K562 (cell line): ENCODE results near the gene CTIF. TPM values are rescaled to one million over a fixed set of nuclear protein-coding genes. Genes with fewer than 3 reads are reported as not detected.

ENCODE experiments used
- ATAC-seq: fragments of 200-7000 bp; cut with Tn5 transposase; 3 replicates; pipeline ENCODE4 v1.9.1; 2020; ENCODE audit warnings: moderate library complexity
- BruUV-seq: library from RNA; stranded (reverse); fragments of 400-500 nt; replicated peaks from 2 replicates; lab custom pipeline; 2021; lab: Mats Ljungman, UMichigan
- CTCF ChIA-PET: fragments of 300-600 bp; formaldehyde crosslinking; extraction: SDS; loops from one replicate; lab custom pipeline; 2021; ENCODE audit warnings: low intra/inter-chr PET ratio; lab: Yijun Ruan, JAX
- POLR2A ChIA-PET: fragments of 300-600, 350-650 bp; sonication (Branson Sonifier 250); formaldehyde crosslinking; extraction: SDS; loops from one replicate; lab custom pipeline; 2021; ENCODE audit warnings: antibody characterized with exemption, inconsistent platforms; lab: Yijun Ruan, JAX
- DNase-seq, 4 experiments: peaks; one replicate each; pipeline versions ENCODE4 v3.0.0 to v3.0.0-alpha.2; 2011 to 2018; ENCODE audit warnings: low spot score in 3 of 4, mixed read lengths in 3 of 4; ENCODE audit errors: extremely low read depth in 1 of 4
- FAIRE-seq: peaks from 2 replicates; lab custom pipeline; 2011; peaks lifted over from hg19 to GRCh38; lab: Jason Lieb, UNC
- H2AFZ ChIP-seq: 2 replicates; pipeline ENCODE4 v1.6.0; 2011; ENCODE audit warnings: low read depth, low read length, control low read depth, inconsistent platforms
- H3K27ac ChIP-seq: fragments of 200-600 bp; 3 replicates; pipeline ENCODE4 v1.8.0; 2011; ENCODE audit warnings: low read depth, mild to moderate bottlenecking, control low read depth, inconsistent platforms, low read length, moderate library complexity, mixed read lengths; ENCODE audit errors: extremely low read depth
- H3K27me3 ChIP-seq, 2 experiments: fragments of 300-600 bp in 1 of 2; 2 replicates in 1 of 2; 3 replicates in 1 of 2; pipeline versions ENCODE4 v1.6.0 to v1.8.0; 2011; ENCODE audit warnings: inconsistent platforms in 2 of 2, low read length in 2 of 2, mild to moderate bottlenecking in 1 of 2, mixed read lengths in 1 of 2, moderate library complexity in 1 of 2; ENCODE audit not compliant: control insufficient read depth in 2 of 2, insufficient read depth in 2 of 2
- H3K36me3 ChIP-seq: fragments of 300-600 bp; 3 replicates; pipeline ENCODE4 v1.8.0; 2011; ENCODE audit warnings: mild to moderate bottlenecking, low read length, inconsistent platforms; ENCODE audit not compliant: control insufficient read depth, insufficient read depth
- H3K4me1 ChIP-seq, 2 experiments: fragments of 200-600 bp in 1 of 2; replicated peaks in 1 of 2; 2 replicates in 1 of 2; 3 replicates in 1 of 2; pipeline versions ENCODE4 v1.5.1 to v1.8.0; 2011; ENCODE audit warnings: inconsistent platforms in 2 of 2, low read length in 2 of 2, mild to moderate bottlenecking in 1 of 2, mixed read lengths in 1 of 2, moderate library complexity in 1 of 2; ENCODE audit not compliant: control insufficient read depth in 2 of 2, insufficient read depth in 2 of 2
- H3K4me2 ChIP-seq: 2 replicates; pipeline ENCODE4 v1.6.1; 2011; ENCODE audit warnings: low read length, control low read depth, inconsistent platforms, mixed read lengths; ENCODE audit not compliant: insufficient read depth
- H3K4me3 ChIP-seq: fragments of 200-600 bp; sonication (generic), shearing (Covaris generic); 2 replicates; pipeline ENCODE4 v1.5.1; 2016; ENCODE audit warnings: control low read depth, inconsistent platforms
- H3K79me2 ChIP-seq: fragments of 200-600 bp; 3 replicates; pipeline ENCODE4 v1.8.0; 2011; ENCODE audit warnings: low read length, inconsistent platforms; ENCODE audit not compliant: control insufficient read depth, insufficient read depth
- H3K9ac ChIP-seq, 2 experiments: 2 replicates each; pipeline versions ENCODE4 v1.6.0 to v1.6.1; 2011; ENCODE audit warnings: low read depth in 2 of 2, low read length in 2 of 2, control low read depth in 1 of 2, inconsistent platforms in 1 of 2, mild to moderate bottlenecking in 1 of 2, mixed read lengths in 1 of 2; ENCODE audit not compliant: insufficient read depth in 1 of 2
- H3K9me1 ChIP-seq: one replicate; pipeline ENCODE4 v1.6.0; 2011; ENCODE audit warnings: inconsistent platforms, mild to moderate bottlenecking, low read length, moderate library complexity; ENCODE audit not compliant: control insufficient read depth, insufficient read depth
- H3K9me3 ChIP-seq: replicated peaks from 2 replicates; pipeline ENCODE4 v1.5.1; 2011; ENCODE audit warnings: low read depth, low read length, inconsistent platforms; ENCODE audit not compliant: control insufficient read depth, insufficient read depth
- H4K20me1 ChIP-seq: replicated peaks from 2 replicates; pipeline ENCODE4 v1.6.1; 2011; ENCODE audit warnings: low read length, inconsistent platforms, mixed read lengths; ENCODE audit not compliant: control insufficient read depth, insufficient read depth
- CBFB ChIP-seq: sonication (generic); formaldehyde crosslinking; IDR thresholded peaks from 2 replicates; pipeline ENCODE4 v1.4.0; 2020; ENCODE audit warnings: mild to moderate bottlenecking, missing genetic modification reagents
- IFI16 ChIP-seq: fragments of 250-450 bp; sonication (Bioruptor Pico); IDR thresholded peaks from 2 replicates; pipeline ENCODE4 v2.1.2; 2022; ENCODE audit warnings: mild to moderate bottlenecking, inconsistent platforms
- MAFK ChIP-seq: IDR thresholded peaks from 2 replicates; pipeline ENCODE4 v1.6.1; 2011; ENCODE audit warnings: low read length, improper control_type of control experiment
- SETDB1 ChIP-seq: IDR thresholded peaks from one replicate; pipeline ENCODE4 v1.6.1; 2012; ENCODE audit warnings: low read length, control low read depth, inconsistent platforms
- TARDBP ChIP-seq: fragments of 450-650 bp; IDR thresholded peaks from 2 replicates; pipeline ENCODE4 v1.6.1; 2016
- THRB ChIP-seq: fragments of 450-650 bp; formaldehyde crosslinking; conservative IDR thresholded peaks from 2 replicates; pipeline ENCODE4 v1.4.0; 2022; ENCODE audit warnings: mild to moderate bottlenecking, missing genetic modification characterization
- XRCC5 ChIP-seq: fragments of 200-400 bp; formaldehyde crosslinking; IDR thresholded peaks from 2 replicates; pipeline ENCODE4 v1.6.1; 2017; ENCODE audit warnings: low read depth, mild to moderate bottlenecking, low read length
- ZNF830 ChIP-seq: fragments of 250-450 bp; sonication (Bioruptor Pico); IDR thresholded peaks from 2 replicates; pipeline ENCODE4 v1.5.0; 2021; ENCODE audit warnings: mild to moderate bottlenecking
- WGBS: fragments of 100-300 bp; shearing (Covaris generic); methylation state at CpG from one replicate; pipeline ENCODE4 v1.1.6; 2016; ENCODE audit warnings: low coverage, mixed read lengths; ENCODE audit not compliant: insufficient coverage; ENCODE audit errors: missing lambda C conversion rate; 5-methylcytosine and 5-hydroxymethylcytosine counted together
- in situ Hi-C: fragments of 300-500 bp; cut with MboI; formaldehyde crosslinking; loops from 4 replicates; pipeline ENCODE4 v1.15.0; 2018; ENCODE audit warnings: inconsistent platforms, mixed read lengths
- intact Hi-C: fragments of 100-400 bp; cut with micrococcal nuclease; formaldehyde crosslinking; loops from 2 replicates; pipeline ENCODE4 v1.14.2; 2022
- polyA plus RNA-seq, 8 experiments: library from polyadenylated mRNA; depleted of rRNA in 4 of 8; stranded (reverse) in 5 of 8; unstranded in 3 of 8; fragments of >200 nt; fragmentation: Nextera tagmentation in 2 of 8; fragmentation: Illumina TruSeq in 1 of 8; extraction: Ambion mirVana in 2 of 8; extraction: Trizol in 1 of 8; gene quantifications; 2 replicates each; pipeline versions ENCODE4 v1.2.1 to v1.2.3, GENCODE V29; 2011 to 2014; ENCODE audit warnings: inconsistent platforms in 1 of 8, missing spikeins in 1 of 8
- total RNA-seq, 7 experiments: library from RNA; depleted of rRNA in 6 of 7; stranded (reverse); fragments of >200 nt in 6 of 7; fragmentation: Illumina TruSeq in 2 of 7; extraction: Trizol in 2 of 7; gene quantifications; 2 replicates each; pipeline versions ENCODE4 v1.2.1 to v1.2.3, GENCODE V29; 2011 to 2021; ENCODE audit warnings: low replicate concordance in 1 of 7

Gene CTIF
- total and polyA plus RNA-seq, 9 of the 15 experiments (the other 6 are each of a cell fraction or from before 2014, with no cell fraction given), result 0.17 to 11.5 (median 2.2) TPM

- Histone ChIP-seq H3K79me2 (no peaks in the 10 kb centered on the region), H3K9me3 (no peaks in the 10 kb centered on the region), H3K27me3 (no peaks in the 10 kb centered on the region), H3K4me1 (peaks cover 0 to 7% of the 10 kb centered on the region in 2 experiments; a peak in 2 of 5 replicates), H3K36me3 (no peaks in the 10 kb centered on the region), H3K4me2 (no peak overlapping the region), H3K27ac (no peak overlapping the region), H3K9ac (no peak overlapping the region), H3K4me3 (no peak overlapping the region), H4K20me1 (no peaks in the 10 kb centered on the region), H2AFZ (no peak overlapping the region), H3K9me1 (no peaks in the 10 kb centered on the region)
- ChIA-PET POLR2A (no interaction called here), CTCF (no interaction called here)
- ATAC-seq (no peak), DNase-seq (no peak), FAIRE-seq (no peak)
- intact Hi-C loops, result loop anchor here (10.0 kb wide), 2 partner anchors 354 to 744 kb away; no protein-coding TSS in a partner anchor
- no TSS peak for BruUV-seq
- in situ Hi-C loops, result loop anchor here (10.0 kb wide), 1 partner anchor 564 kb away; no protein-coding TSS in a partner anchor
- no peak for TF ChIP-seq IFI16 (CRISPR knock-in tag)
- WGBS, result 53% methylated on average over 4 of the region's 4 CpGs
These were observed 132.1 kb downstream of the CTIF start for GRCh38 chr18:48670751-48671560.

DNA sequence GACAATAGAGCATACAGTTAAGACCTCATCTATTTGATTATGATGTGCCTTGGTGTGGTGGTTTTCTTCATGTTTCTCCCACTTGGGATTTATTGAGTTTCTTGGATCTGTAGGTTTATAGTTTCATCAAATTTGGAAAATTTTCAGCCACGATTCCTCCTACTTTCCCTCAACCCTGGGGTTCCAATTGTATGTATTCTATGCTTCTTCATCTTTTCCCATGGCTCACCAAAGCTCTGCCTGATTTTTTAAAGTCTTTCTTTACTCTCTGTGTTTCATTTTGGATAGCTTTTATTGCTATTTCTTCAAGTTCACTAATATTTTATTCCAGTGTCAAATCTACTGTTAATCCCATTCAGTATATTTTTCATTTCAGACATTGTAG is 132.7 kb downstream of the CTIF start:
- H3K4me3 ChIP-seq, result no peak overlapping the region
- H4K20me1 ChIP-seq, result no peaks in the 10 kb centered on the region
- H3K9me1 ChIP-seq, result no peaks in the 10 kb centered on the region
- H3K27ac ChIP-seq, result no peak overlapping the region
- 56% methylated on average over 1 of the region's 1 CpG for WGBS
- H3K4me1 ChIP-seq, result peaks cover 0 to 7% of the 10 kb centered on the region in 2 experiments; a peak in 2 of 5 replicates
- TF ChIP-seq TARDBP (no peak), MAFK (no peak), ZNF830 (CRISPR knock-in tag) (no peak), XRCC5 (no peak), THRB (CRISPR knock-in tag) (no peak), CBFB (no peak), SETDB1 (no peak)
- in situ Hi-C loops (loop anchor here (10.0 kb wide), 1 partner anchor 563 kb away; no protein-coding TSS in a partner anchor), intact Hi-C loops (loop anchor here (10.0 kb wide), 2 partner anchors 353 to 743 kb away; no protein-coding TSS in a partner anchor)
- FAIRE-seq (no peak), DNase-seq (no peak), ATAC-seq (no peak)
- no peak overlapping the region for H2AFZ ChIP-seq
- H3K4me2 ChIP-seq, result no peak overlapping the region
- no peak overlapping the region for H3K9ac ChIP-seq
- POLR2A ChIA-PET, result no interaction called here
- CTCF ChIA-PET, result no interaction called here
- H3K79me2 ChIP-seq, result no peaks in the 10 kb centered on the region
- BruUV-seq, result no TSS peak
- no peaks in the 10 kb centered on the region for H3K9me3 ChIP-seq
- H3K36me3 ChIP-seq, result no peaks in the 10 kb centered on the region
- H3K27me3 ChIP-seq, result no peaks in the 10 kb centered on the region
